Cardiac atrium fibroblast (primary cell): ENCODE data around the gene KIF5B. TPM values are rescaled to one million over a fixed set of nuclear protein-coding genes. Genes with fewer than 3 reads are reported as not detected.

ENCODE experiments used
- total RNA-seq: library from RNA; depleted of rRNA; stranded (reverse); fragments of >200 nt; gene quantifications from 2 replicates; pipeline ENCODE4 v1.2.3, GENCODE V29; 2015

KIF5B gene
- total RNA-seq: 67.0 and 85.4 TPM in 2 replicates

GRCh38 chr10:32056136-32057035 is at the start of gene KIF5B:
TSS of gene KIF5B (minus strand) at chr10:32056425. CDS start at chr10:32055973, 452 bp downstream.

Other genes with a start within 250 kb of the KIF5B start
- 17.0 and 17.3 TPM in 2 replicates for gene ARHGAP12, start 127.6 kb downstream of the KIF5B start, total RNA-seq